ENCODE results near the gene SLC40A1.
A peak's percentile ranks its signal among the peaks of the same experiment; 100 is the strongest.

SLC40A1 gene

GRCh38 chr2:189574793-189575475 is 5.7 kb downstream of the SLC40A1 start:
- no peak for FAIRE-seq
- DNase-seq (ENCODE audit: insufficient read length, low spot score), result no peak

GRCh38 chr2:189570570-189571031 is 10.0 kb downstream of the SLC40A1 start:
- FAIRE-seq (no peak), DNase-seq (ENCODE audit: insufficient read length, low spot score) (peak; percentile 22)

GRCh38 chr2:189569295-189569910 is 11.2 kb downstream of the SLC40A1 start:
- FAIRE-seq (no peak), DNase-seq (ENCODE audit: insufficient read length, low spot score) (no peak)

- no peak for DNase-seq (ENCODE audit: insufficient read length, low spot score)
- FAIRE-seq, result no peak
Measured at GRCh38 chr2:189566046-189566445, 14.5 kb downstream of the SLC40A1 start.

GRCh38 chr2:189561371-189562038 is 19.1 kb downstream of the SLC40A1 start:
- no peak for FAIRE-seq
- no peak for DNase-seq (ENCODE audit: insufficient read length, low spot score)

- DNase-seq (ENCODE audit: insufficient read length, low spot score), result no peak
- no peak for FAIRE-seq
Measured at GRCh38 chr2:189560273-189560586, 20.4 kb downstream of the SLC40A1 start.

- FAIRE-seq (no peak), DNase-seq (ENCODE audit: insufficient read length, low spot score) (no peak)
Measured at GRCh38 chr2:189559579-189560272, 20.9 kb downstream of the SLC40A1 start.

- DNase-seq (ENCODE audit: insufficient read length, low spot score) (no peak), FAIRE-seq (no peak)
Measured at GRCh38 chr2:189558516-189559272, 21.9 kb downstream of the SLC40A1 start.

GRCh38 chr2:189557373-189557772 is 23.2 kb downstream of the SLC40A1 start:
- no peak for FAIRE-seq

GRCh38 chr2:189556526-189556925 is 24.1 kb downstream of the SLC40A1 start:
- FAIRE-seq (no peak), DNase-seq (ENCODE audit: insufficient read length, low spot score) (no peak)

More at GRCh38 chr2:189557373-189557772, 23.2 kb downstream of the SLC40A1 start:
- DNase-seq (ENCODE audit: insufficient read length, low spot score), result no peak

- DNase-seq (ENCODE audit: insufficient read length, low spot score) (peak; percentile 12), FAIRE-seq (no peak)
Measured at GRCh38 chr2:189555232-189555631, 25.4 kb downstream of the SLC40A1 start.

GRCh38 chr2:189553504-189554088 is 27.0 kb downstream of the SLC40A1 start:
- no peak for FAIRE-seq
- no peak for DNase-seq (ENCODE audit: insufficient read length, low spot score)

- no peak for FAIRE-seq
Measured at GRCh38 chr2:189552991-189553404, 27.6 kb downstream of the SLC40A1 start.

GRCh38 chr2:189552334-189552990 is 28.1 kb downstream of the SLC40A1 start:
- FAIRE-seq, result no peak
- no peak for DNase-seq (ENCODE audit: insufficient read length, low spot score)

More at GRCh38 chr2:189552991-189553404, 27.6 kb downstream of the SLC40A1 start:
- no peak for DNase-seq (ENCODE audit: insufficient read length, low spot score)

GRCh38 chr2:189551808-189552207 is 28.8 kb downstream of the SLC40A1 start:
- FAIRE-seq, result no peak

GRCh38 chr2:189549449-189549832 is 31.1 kb downstream of the SLC40A1 start:
- FAIRE-seq (no peak), DNase-seq (ENCODE audit: insufficient read length, low spot score) (no peak)

More at GRCh38 chr2:189551808-189552207, 28.8 kb downstream of the SLC40A1 start:
- no peak for DNase-seq (ENCODE audit: insufficient read length, low spot score)

GRCh38 chr2:189548666-189549448 is 31.7 kb downstream of the SLC40A1 start:
- DNase-seq (ENCODE audit: insufficient read length, low spot score) (no peak), FAIRE-seq (no peak)

GRCh38 chr2:189545418-189545817 is 35.2 kb downstream of the SLC40A1 start:
- DNase-seq (ENCODE audit: insufficient read length, low spot score) (no peak), FAIRE-seq (no peak)

Data from HTR-8/SVneo (cell line).